BJ (cell line): Measurements from ENCODE around the gene FOXL2. TPM values are rescaled to one million over a fixed set of nuclear protein-coding genes. Genes with fewer than 3 reads are reported as not detected.

ENCODE experiments used
- CTCF ChIA-PET: fragments of 350-600 bp; formaldehyde crosslinking; extraction: SDS; loops from one replicate; lab custom pipeline; 2021; ENCODE audit warnings: antibody characterized with exemption, inconsistent platforms; lab: Yijun Ruan, JAX
- POLR2A ChIA-PET: fragments of 300-600 bp; sonication (Branson Sonifier 250); formaldehyde crosslinking; extraction: SDS; loops from one replicate; lab custom pipeline; 2021; ENCODE audit warnings: antibody characterized with exemption; lab: Charles Lee
- DNase-seq: peaks from one replicate; pipeline ENCODE4 v3.0.0-alpha.2; 2011; ENCODE audit warnings: low read depth
- H3K27me3 ChIP-seq: 2 replicates; pipeline ENCODE4 v1.6.0; 2011; ENCODE audit warnings: low read length; ENCODE audit not compliant: control insufficient read depth, insufficient read depth
- H3K36me3 ChIP-seq: 2 replicates; pipeline ENCODE4 v1.5.1; 2011; ENCODE audit warnings: low read length; ENCODE audit not compliant: control insufficient read depth, insufficient read depth
- H3K4me3 ChIP-seq: 2 replicates; pipeline ENCODE4 v1.5.1; 2011; ENCODE audit warnings: low read depth, mild to moderate bottlenecking, control low read depth, low read length
- polyA plus RNA-seq: library from polyadenylated mRNA; depleted of rRNA; stranded (reverse); fragments of >200 nt; gene quantifications from 2 replicates; pipeline ENCODE4 v1.2.3, GENCODE V29; 2011
- TF ChIP-seq, protein P1 (sequence below): IDR thresholded peaks from 2 replicates; pipeline ENCODE4 v1.5.1; 2011; ENCODE audit warnings: low read depth, mild to moderate bottlenecking, control low read depth, inconsistent platforms, low read length, moderate library complexity; ENCODE audit not compliant: insufficient read depth

Gene FOXL2
- polyA plus RNA-seq, 1 experiment: 0.05 TPM

GRCh38 chr3:138947495-138948121 is 671 bp upstream of the FOXL2 start:
- TF ChIP-seq, protein P1, sequence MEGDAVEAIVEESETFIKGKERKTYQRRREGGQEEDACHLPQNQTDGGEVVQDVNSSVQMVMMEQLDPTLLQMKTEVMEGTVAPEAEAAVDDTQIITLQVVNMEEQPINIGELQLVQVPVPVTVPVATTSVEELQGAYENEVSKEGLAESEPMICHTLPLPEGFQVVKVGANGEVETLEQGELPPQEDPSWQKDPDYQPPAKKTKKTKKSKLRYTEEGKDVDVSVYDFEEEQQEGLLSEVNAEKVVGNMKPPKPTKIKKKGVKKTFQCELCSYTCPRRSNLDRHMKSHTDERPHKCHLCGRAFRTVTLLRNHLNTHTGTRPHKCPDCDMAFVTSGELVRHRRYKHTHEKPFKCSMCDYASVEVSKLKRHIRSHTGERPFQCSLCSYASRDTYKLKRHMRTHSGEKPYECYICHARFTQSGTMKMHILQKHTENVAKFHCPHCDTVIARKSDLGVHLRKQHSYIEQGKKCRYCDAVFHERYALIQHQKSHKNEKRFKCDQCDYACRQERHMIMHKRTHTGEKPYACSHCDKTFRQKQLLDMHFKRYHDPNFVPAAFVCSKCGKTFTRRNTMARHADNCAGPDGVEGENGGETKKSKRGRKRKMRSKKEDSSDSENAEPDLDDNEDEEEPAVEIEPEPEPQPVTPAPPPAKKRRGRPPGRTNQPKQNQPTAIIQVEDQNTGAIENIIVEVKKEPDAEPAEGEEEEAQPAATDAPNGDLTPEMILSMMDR: no peak
- no peak for DNase-seq
- CTCF ChIA-PET: interaction anchor here (0.6 to 3.9 kb wide), 3 partner anchors 11 to 381 kb away, joined by 5 to 24 read pairs (median 6); no protein-coding TSS in a partner anchor
- H3K36me3 ChIP-seq: no peaks in the 10 kb centered on the region
- POLR2A ChIA-PET: no interaction called here
- H3K27me3 ChIP-seq: peaks cover 67% of the 10 kb centered on the region
- H3K4me3 ChIP-seq: peak overlapping the region; percentile 8

GRCh38 chr3:138945709-138946662 is 951 bp downstream of the FOXL2 start:
- ChIA-PET CTCF (interaction anchor here (1.3 to 3.9 kb wide), 3 partner anchors 10 to 384 kb away, joined by 3 to 24 read pairs (median 4); no protein-coding TSS in a partner anchor), POLR2A (no interaction called here)
- Histone ChIP-seq H3K27me3 (peaks cover 74% of the 10 kb centered on the region), H3K4me3 (peak overlapping the region; percentile 33), H3K36me3 (no peaks in the 10 kb centered on the region)
- TF ChIP-seq, protein P1: peak; percentile 31
- no peak for DNase-seq

GRCh38 chr3:138944929-138945708 is 1.8 kb downstream of the FOXL2 start:
- CTCF ChIA-PET: interaction anchor here (2.0 to 3.9 kb wide), 2 partner anchors 9 to 384 kb away, joined by 4 to 24 read pairs; no protein-coding TSS in a partner anchor
- Histone ChIP-seq H3K36me3 (no peaks in the 10 kb centered on the region), H3K4me3 (no peak overlapping the region), H3K27me3 (peaks cover 74% of the 10 kb centered on the region)
- POLR2A ChIA-PET: interaction anchor here (0.7 kb wide), 1 partner anchor 398 kb away, joined by 9 read pairs; no protein-coding TSS in a partner anchor
- TF ChIP-seq, protein P1: no peak
- DNase-seq: no peak

DNA sequence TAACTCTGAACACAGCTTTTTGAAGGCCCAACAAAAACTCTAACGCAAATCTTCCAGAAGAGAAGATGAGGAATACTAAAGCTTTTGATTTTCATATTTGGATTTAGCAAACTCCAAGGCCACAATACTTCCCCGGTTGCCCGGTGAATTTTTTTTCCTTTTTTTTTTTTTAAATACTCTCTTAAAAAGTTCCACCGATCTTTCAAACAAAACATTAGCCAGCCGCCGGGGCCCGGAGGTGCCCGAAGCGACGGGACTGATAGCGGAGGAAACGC is 2.3 kb downstream of the FOXL2 start:
- no peaks in the 10 kb centered on the region for H3K36me3 ChIP-seq
- POLR2A ChIA-PET: interaction anchor here (0.7 kb wide), 1 partner anchor 398 kb away, joined by 9 read pairs; no protein-coding TSS in a partner anchor
- TF ChIP-seq, protein P1: no peak
- CTCF ChIA-PET: interaction anchor here (2.0 kb wide), 1 partner anchor 385 kb away, joined by 4 read pairs; no protein-coding TSS in a partner anchor
- DNase-seq: no peak
- no peak overlapping the region for H3K4me3 ChIP-seq
- peaks cover 76% of the 10 kb centered on the region for H3K27me3 ChIP-seq
